Effector memory CD4-positive, alpha-beta T cell (primary cell): Measurements from ENCODE around the gene COL25A1.

ENCODE experiments used
- DNase-seq, 3 donors: peaks; one replicate each; pipeline ENCODE4 v3.0.0-alpha.2; 2020
- H3K27ac ChIP-seq: 2 replicates; pipeline ENCODE4 v1.7.0; 2013; ENCODE audit warnings: mild to moderate bottlenecking, low read length, moderate library complexity; ENCODE audit not compliant: insufficient read depth, poor library complexity, severe bottlenecking
- H3K27me3 ChIP-seq: replicated peaks from 2 replicates; pipeline ENCODE4 v1.7.0; 2013; ENCODE audit warnings: mild to moderate bottlenecking, low read length; ENCODE audit not compliant: insufficient read depth, control insufficient read depth, poor library complexity, severe bottlenecking
- H3K36me3 ChIP-seq: 2 replicates; pipeline ENCODE4 v1.7.0; 2013; ENCODE audit warnings: mild to moderate bottlenecking, low read length, moderate library complexity; ENCODE audit not compliant: control insufficient read depth, insufficient read depth
- H3K4me1 ChIP-seq: 2 replicates; pipeline ENCODE4 v1.7.0; 2013; ENCODE audit warnings: low read length, mild to moderate bottlenecking; ENCODE audit not compliant: control insufficient read depth, insufficient read depth, poor library complexity, severe bottlenecking
- H3K4me3 ChIP-seq: 2 replicates; pipeline ENCODE4 v1.7.0; 2013; ENCODE audit warnings: low read length, low read depth, mild to moderate bottlenecking; ENCODE audit not compliant: insufficient read depth, poor library complexity, severe bottlenecking
- H3K9me3 ChIP-seq: 2 replicates; pipeline ENCODE4 v1.7.0; 2013; ENCODE audit warnings: mild to moderate bottlenecking, low read length, moderate library complexity; ENCODE audit not compliant: control insufficient read depth

Gene COL25A1

DNA sequence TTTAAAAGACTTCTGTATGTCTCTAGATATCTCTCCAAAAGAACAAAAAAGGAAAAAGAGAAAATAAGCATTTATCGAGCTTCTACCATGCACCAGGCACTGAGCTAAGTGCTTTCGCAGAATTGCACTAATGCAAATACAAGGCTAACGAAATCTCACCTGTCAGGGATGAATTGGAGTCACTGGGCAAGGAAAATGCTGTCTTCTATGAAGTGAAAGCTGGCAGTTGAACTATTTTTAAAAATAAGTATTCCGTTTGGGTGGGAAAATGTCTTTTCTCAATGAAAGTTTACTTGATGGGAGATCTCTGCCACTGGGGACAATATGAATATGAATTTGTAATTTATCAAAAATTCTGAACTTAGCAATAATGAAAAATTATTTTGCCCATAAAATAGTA is 47.6 kb downstream of the COL25A1 start:
- no peak overlapping the region for H3K4me3 ChIP-seq
- H3K27ac ChIP-seq, result no peak overlapping the region
- H3K4me1 ChIP-seq, result no peaks in the 10 kb centered on the region
- H3K36me3 ChIP-seq, result no peaks in the 10 kb centered on the region
- H3K9me3 ChIP-seq, result no peaks in the 10 kb centered on the region
- DNase-seq, result no peak
- H3K27me3 ChIP-seq, result peaks cover 2% of the 10 kb centered on the region

DNA sequence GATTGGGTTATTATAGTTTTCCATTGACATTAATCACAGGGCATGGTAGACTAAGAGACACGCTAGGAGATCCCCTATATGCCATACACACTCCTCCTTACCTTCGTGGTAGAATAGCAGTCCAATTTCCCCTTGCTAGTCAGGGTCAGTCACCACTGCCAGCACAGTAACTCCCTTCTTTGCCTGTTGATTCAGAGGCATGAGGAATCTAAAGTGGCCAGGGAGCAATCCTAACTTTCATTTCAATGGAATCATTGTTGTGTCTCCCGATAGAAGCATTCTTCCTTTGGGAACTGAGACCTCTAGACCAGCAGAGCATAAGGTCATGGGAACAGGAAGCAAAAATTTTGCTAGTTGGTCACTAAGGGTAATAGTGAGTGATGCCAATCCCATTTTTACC is 51.1 kb downstream of the COL25A1 start:
- H3K9me3 ChIP-seq, result no peaks in the 10 kb centered on the region
- H3K27ac ChIP-seq, result no peak overlapping the region
- DNase-seq, result no peak
- no peaks in the 10 kb centered on the region for H3K36me3 ChIP-seq
- no peak overlapping the region for H3K4me3 ChIP-seq
- no peaks in the 10 kb centered on the region for H3K27me3 ChIP-seq
- no peaks in the 10 kb centered on the region for H3K4me1 ChIP-seq

DNA sequence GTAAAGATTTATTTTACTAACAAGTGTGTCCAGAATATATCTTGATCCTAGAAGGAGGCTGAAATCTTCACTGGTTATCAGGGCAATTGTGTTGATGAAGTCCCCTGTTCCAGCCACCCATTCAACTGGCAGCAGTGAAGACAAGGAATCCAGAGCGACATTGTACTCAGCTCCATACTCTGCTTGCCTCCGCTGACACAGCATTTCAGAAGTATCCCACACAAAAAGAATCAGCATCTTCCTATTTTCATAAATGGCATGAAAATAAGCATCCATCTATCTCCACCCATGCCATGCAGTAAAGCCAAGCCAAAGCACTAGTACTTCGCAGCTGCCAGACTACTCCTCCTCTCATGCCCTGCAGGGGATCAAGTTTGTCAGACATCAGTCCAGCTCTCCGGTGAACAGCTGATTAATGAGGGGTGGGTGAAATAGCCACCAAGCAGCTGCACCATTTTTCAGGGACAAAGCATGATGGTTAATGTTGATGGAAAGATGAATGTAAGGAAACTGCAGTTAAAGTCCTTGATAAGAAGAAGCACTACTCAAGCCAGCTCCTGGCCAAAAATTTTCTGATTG is 54.0 kb downstream of the COL25A1 start:
- H3K27me3 ChIP-seq, result no peaks in the 10 kb centered on the region
- H3K9me3 ChIP-seq, result no peaks in the 10 kb centered on the region
- H3K36me3 ChIP-seq, result no peaks in the 10 kb centered on the region
- H3K4me3 ChIP-seq, result no peak overlapping the region
- no peak overlapping the region for H3K27ac ChIP-seq
- DNase-seq, result no peak
- no peaks in the 10 kb centered on the region for H3K4me1 ChIP-seq

DNA sequence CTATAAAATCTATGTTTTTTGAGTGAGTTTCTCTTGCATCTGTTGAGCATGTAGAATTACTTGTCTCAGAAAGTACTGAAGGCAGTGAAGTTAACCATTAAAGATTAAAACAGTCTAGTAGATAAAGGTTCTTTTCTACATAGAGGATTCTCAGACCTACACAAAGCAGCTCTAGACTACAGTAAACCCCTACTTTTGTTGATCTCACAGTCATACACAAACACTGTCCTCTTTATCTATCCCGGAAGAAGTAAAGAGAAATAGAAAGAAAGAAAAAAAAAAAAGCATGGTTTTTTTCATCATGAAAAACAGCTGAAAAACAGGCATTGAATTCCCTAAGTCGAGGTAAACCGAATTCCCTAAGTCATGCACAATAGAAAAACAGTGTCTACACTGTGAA is 58.6 kb downstream of the COL25A1 start:
- H3K9me3 ChIP-seq, result no peaks in the 10 kb centered on the region
- no peak for DNase-seq
- H3K27me3 ChIP-seq, result no peaks in the 10 kb centered on the region
- H3K4me3 ChIP-seq, result no peak overlapping the region
- no peaks in the 10 kb centered on the region for H3K4me1 ChIP-seq
- H3K27ac ChIP-seq, result no peak overlapping the region
- no peaks in the 10 kb centered on the region for H3K36me3 ChIP-seq

DNA sequence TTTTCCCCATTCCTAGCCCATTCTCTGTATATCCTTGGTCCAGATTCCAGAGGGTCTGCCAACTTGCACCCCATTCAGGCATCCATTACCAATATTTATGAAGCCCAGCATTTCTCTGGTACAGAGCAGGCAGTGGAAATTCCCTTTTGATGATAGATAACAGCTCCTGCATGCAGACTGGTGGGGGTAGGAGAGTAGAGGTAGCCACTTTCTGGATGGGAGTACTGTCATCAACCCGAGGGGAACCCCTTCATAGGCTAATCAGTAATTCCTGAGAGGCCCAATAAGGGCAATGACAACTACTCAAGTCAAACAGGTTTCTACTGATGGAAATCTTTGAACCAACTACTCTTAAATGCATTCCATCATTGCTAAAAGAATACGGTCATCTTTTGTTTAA is 63.7 kb downstream of the COL25A1 start:
- Histone ChIP-seq H3K27ac (no peak overlapping the region), H3K4me1 (no peaks in the 10 kb centered on the region), H3K4me3 (no peak overlapping the region), H3K9me3 (no peaks in the 10 kb centered on the region), H3K36me3 (no peaks in the 10 kb centered on the region), H3K27me3 (no peaks in the 10 kb centered on the region)
- DNase-seq, result no peak

DNA sequence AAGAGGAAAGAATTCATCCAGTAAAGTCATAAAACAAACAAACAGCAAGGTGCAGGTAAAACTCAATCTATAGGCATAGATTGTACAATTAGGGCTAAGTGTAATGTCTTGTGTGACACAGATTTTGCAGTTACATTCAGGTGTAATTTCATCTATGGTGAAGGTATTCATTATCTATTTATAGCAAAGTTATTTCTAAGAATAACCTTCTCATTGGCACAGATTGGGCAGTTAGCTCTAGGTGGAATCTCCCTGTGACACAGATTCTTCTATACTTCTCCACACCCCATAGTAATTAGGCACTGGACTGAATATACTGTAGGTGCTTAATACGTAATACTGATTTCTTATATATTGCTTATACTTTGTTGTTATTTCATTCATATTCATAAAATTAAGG is 66.8 kb downstream of the COL25A1 start:
- DNase-seq, result no peak
- Histone ChIP-seq H3K4me3 (no peak overlapping the region), H3K27me3 (no peaks in the 10 kb centered on the region), H3K4me1 (no peaks in the 10 kb centered on the region), H3K9me3 (no peaks in the 10 kb centered on the region), H3K27ac (no peak overlapping the region), H3K36me3 (no peaks in the 10 kb centered on the region)

DNA sequence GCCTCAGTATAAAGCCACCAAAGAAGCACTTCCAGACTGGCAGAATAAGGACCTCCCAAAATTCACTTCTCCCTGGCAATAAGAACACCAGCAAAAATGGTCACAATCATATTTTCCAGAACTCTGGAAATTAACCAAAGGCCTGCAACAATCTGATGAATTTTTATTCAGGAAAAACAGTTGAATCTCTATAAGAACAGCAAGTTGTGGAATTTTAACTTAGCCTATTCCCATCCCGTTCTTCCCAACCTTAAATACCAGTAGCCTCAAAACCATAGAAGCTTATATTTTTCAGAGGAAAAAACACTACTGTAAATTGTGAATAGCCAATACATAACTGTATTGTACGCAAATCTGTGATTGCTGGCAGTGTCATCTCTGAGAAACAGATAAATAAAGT is 67.9 kb downstream of the COL25A1 start:
- no peaks in the 10 kb centered on the region for H3K9me3 ChIP-seq

DNA sequence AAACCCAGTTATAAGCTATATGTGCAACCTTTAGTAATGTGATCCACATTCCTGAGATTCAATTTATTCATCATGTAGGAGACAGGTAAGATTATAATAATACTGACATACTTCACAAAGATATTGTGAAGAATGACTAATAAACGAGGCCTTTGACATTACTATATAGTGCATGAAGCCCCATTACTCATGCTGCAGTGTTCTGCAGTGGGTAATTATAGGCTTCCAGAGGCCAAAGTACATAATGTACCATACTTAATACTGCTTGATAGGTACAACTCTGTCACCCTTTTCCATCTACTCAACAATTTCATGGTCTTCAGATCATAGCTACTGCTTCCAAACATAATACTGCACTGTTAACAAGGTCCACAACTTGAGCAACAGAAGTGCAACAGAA is 68.9 kb downstream of the COL25A1 start:
- Histone ChIP-seq H3K36me3 (no peaks in the 10 kb centered on the region), H3K27me3 (no peaks in the 10 kb centered on the region), H3K9me3 (no peaks in the 10 kb centered on the region), H3K4me3 (no peak overlapping the region), H3K4me1 (no peaks in the 10 kb centered on the region), H3K27ac (no peak overlapping the region)
- DNase-seq, result no peak

More for the DNA sequence above, 67.9 kb downstream of the COL25A1 start:
- Histone ChIP-seq H3K27me3 (no peaks in the 10 kb centered on the region), H3K36me3 (no peaks in the 10 kb centered on the region), H3K4me1 (no peaks in the 10 kb centered on the region), H3K27ac (no peak overlapping the region), H3K4me3 (no peak overlapping the region)
- no peak for DNase-seq

DNA sequence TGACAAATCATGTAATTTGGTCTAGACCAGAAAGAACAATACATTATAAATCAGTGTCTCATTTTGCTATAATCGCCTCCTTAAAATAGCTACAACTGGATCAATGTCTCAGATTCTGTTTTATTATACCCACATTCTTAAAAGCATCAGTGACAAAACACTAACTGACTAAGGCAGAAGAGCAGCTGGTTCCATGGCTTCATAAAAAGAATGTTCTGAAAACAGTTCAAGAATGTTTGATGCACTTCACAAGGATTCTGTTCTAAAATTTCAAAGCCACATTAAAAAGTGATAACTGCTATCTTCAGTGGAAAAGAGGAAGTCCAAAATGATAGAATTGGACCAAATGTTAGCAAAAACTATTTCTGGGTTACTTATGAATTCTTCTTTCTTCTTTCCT is 69.8 kb downstream of the COL25A1 start:
- no peak for DNase-seq
- no peak overlapping the region for H3K27ac ChIP-seq
- no peaks in the 10 kb centered on the region for H3K36me3 ChIP-seq

DNA sequence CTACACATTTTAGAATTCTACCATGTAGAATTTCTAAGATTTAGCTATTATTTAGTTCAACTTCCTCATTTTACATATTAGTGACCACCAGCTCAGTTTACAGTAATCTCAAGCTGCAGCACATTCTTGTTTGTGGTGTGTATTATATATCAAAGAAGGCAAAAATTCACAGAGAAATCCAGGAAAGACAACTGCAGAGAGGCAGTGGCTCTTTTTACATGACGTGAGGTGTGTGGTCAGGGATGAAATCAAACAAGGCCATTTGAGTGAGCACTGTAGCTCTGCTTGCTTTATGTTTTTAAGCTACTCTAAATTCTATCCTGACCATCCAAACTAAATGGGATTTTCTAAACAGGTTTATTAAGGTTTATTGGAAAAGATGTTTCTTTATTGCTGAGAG is 71.1 kb downstream of the COL25A1 start:
- no peak overlapping the region for H3K4me3 ChIP-seq
- no peak for DNase-seq
- no peak overlapping the region for H3K27ac ChIP-seq
- H3K27me3 ChIP-seq, result no peaks in the 10 kb centered on the region
- H3K9me3 ChIP-seq, result no peaks in the 10 kb centered on the region
- no peaks in the 10 kb centered on the region for H3K4me1 ChIP-seq
- H3K36me3 ChIP-seq, result no peaks in the 10 kb centered on the region

More for the DNA sequence above, 69.8 kb downstream of the COL25A1 start:
- Histone ChIP-seq H3K27me3 (no peaks in the 10 kb centered on the region), H3K9me3 (no peaks in the 10 kb centered on the region), H3K4me3 (no peak overlapping the region), H3K4me1 (no peaks in the 10 kb centered on the region)

DNA sequence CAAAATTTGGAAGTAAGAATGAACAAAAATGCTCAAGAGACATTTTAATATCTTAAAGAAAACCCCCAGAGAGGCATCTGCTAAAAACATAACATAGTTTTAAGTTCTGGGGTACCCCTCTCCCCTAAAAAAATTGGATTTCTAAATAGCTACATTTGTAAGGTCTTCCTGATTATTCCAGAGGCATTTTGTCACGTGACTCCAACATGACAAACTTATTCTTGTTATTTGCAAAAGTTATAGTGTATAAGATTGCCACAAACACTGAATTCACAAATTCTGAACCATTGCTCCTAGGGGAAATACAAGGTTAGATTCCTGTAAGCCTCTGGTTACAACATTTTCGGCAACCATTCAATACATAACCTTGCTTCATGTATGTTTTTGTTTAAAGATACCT is 73.4 kb downstream of the COL25A1 start:
- Histone ChIP-seq H3K9me3 (no peaks in the 10 kb centered on the region), H3K27ac (no peak overlapping the region), H3K4me3 (no peak overlapping the region), H3K27me3 (no peaks in the 10 kb centered on the region), H3K36me3 (no peaks in the 10 kb centered on the region), H3K4me1 (no peaks in the 10 kb centered on the region)
- DNase-seq, result no peak
